Measurements from ENCODE around the gene CCER1.
A peak's percentile ranks its signal among the peaks of the same experiment; 100 is the strongest.

CCER1 gene

GRCh38 chr12:90954428-90954827 is 548 bp downstream of the CCER1 start:
- H3K27me3 ChIP-seq (ENCODE audit: insufficient read depth, low read length, poor library complexity, severe bottlenecking), result no peaks in the 10 kb centered on the region
- H2AFZ ChIP-seq (ENCODE audit: low read length), result no peak overlapping the region
- H3K9ac ChIP-seq (ENCODE audit: low read depth, low read length, poor library complexity, severe bottlenecking), result no peak overlapping the region
- no peak overlapping the region for H3K4me2 ChIP-seq (ENCODE audit: low read depth, low read length, poor library complexity, severe bottlenecking)
- no peaks in the 10 kb centered on the region for H3K79me2 ChIP-seq (ENCODE audit: insufficient read depth, low read length)
- H3K36me3 ChIP-seq (ENCODE audit: insufficient read depth, low read length), result no peaks in the 10 kb centered on the region
- no peaks in the 10 kb centered on the region for H4K20me1 ChIP-seq (ENCODE audit: insufficient read depth, low read length, poor library complexity, severe bottlenecking)
- H3F3A ChIP-seq (ENCODE audit: low read depth), result no peaks in the 10 kb centered on the region
- H3K9me3 ChIP-seq (ENCODE audit: insufficient read depth, low read depth, low read length), result no peaks in the 10 kb centered on the region
- TF ChIP-seq CTCF (conservative IDR thresholded peaks at IDR 0.05; ENCODE audit: low read length) (no peak), EZH2phosphoT487 (IDR thresholded peaks at IDR 0.05; ENCODE audit: borderline replicate concordance) (no peak)
- no peaks in the 10 kb centered on the region for H3K4me1 ChIP-seq (ENCODE audit: insufficient read depth, low read length, poor library complexity, severe bottlenecking)
- no peaks in the 10 kb centered on the region for H3K9me2 ChIP-seq (replicated peaks; ENCODE audit: low read depth, low read length)
- no peak overlapping the region for H3K4me3 ChIP-seq (ENCODE audit: low read length, poor library complexity, severe bottlenecking)

- Histone ChIP-seq H3F3A (ENCODE audit: low read depth) (no peaks in the 10 kb centered on the region), H2AFZ (ENCODE audit: low read length) (no peak overlapping the region), H4K20me1 (ENCODE audit: insufficient read depth, low read length, poor library complexity, severe bottlenecking) (no peaks in the 10 kb centered on the region), H3K36me3 (ENCODE audit: insufficient read depth, low read length) (no peaks in the 10 kb centered on the region), H3K4me1 (ENCODE audit: insufficient read depth, low read length, poor library complexity, severe bottlenecking) (no peaks in the 10 kb centered on the region), H3K4me3 (ENCODE audit: low read length, poor library complexity, severe bottlenecking) (no peak overlapping the region), H3K4me2 (ENCODE audit: low read depth, low read length, poor library complexity, severe bottlenecking) (no peak overlapping the region), H3K9me2 (replicated peaks; ENCODE audit: low read depth, low read length) (no peaks in the 10 kb centered on the region), H3K79me2 (ENCODE audit: insufficient read depth, low read length) (no peaks in the 10 kb centered on the region), H3K9me3 (ENCODE audit: insufficient read depth, low read depth, low read length) (no peaks in the 10 kb centered on the region), H3K9ac (ENCODE audit: low read depth, low read length, poor library complexity, severe bottlenecking) (no peak overlapping the region), H3K27me3 (ENCODE audit: insufficient read depth, low read length, poor library complexity, severe bottlenecking) (no peaks in the 10 kb centered on the region)
- TF ChIP-seq CTCF (conservative IDR thresholded peaks at IDR 0.05; ENCODE audit: low read length) (0 out of 2 replicates have a peak, but pooled peaks have one; percentile 16), EZH2phosphoT487 (IDR thresholded peaks at IDR 0.05; ENCODE audit: borderline replicate concordance) (no peak)
These were observed 987 bp downstream of the CCER1 start for GRCh38 chr12:90953956-90954421.

GRCh38 chr12:90951432-90952105 is 3.4 kb downstream of the CCER1 start:
- Histone ChIP-seq H3K27me3 (ENCODE audit: insufficient read depth, low read length, poor library complexity, severe bottlenecking) (no peaks in the 10 kb centered on the region), H3K36me3 (ENCODE audit: insufficient read depth, low read length) (no peaks in the 10 kb centered on the region), H3K4me3 (ENCODE audit: low read length, poor library complexity, severe bottlenecking) (no peak overlapping the region), H3K4me1 (ENCODE audit: insufficient read depth, low read length, poor library complexity, severe bottlenecking) (no peaks in the 10 kb centered on the region), H3K9me2 (replicated peaks; ENCODE audit: low read depth, low read length) (no peaks in the 10 kb centered on the region), H3K9ac (ENCODE audit: low read depth, low read length, poor library complexity, severe bottlenecking) (no peak overlapping the region), H3K4me2 (ENCODE audit: low read depth, low read length, poor library complexity, severe bottlenecking) (no peak overlapping the region), H4K20me1 (ENCODE audit: insufficient read depth, low read length, poor library complexity, severe bottlenecking) (no peaks in the 10 kb centered on the region), H3F3A (ENCODE audit: low read depth) (no peaks in the 10 kb centered on the region), H3K79me2 (ENCODE audit: insufficient read depth, low read length) (no peaks in the 10 kb centered on the region), H3K9me3 (ENCODE audit: insufficient read depth, low read depth, low read length) (no peaks in the 10 kb centered on the region), H2AFZ (ENCODE audit: low read length) (no peak overlapping the region)
- TF ChIP-seq CTCF (conservative IDR thresholded peaks at IDR 0.05; ENCODE audit: low read length), result no peak
- no peak for TF ChIP-seq EZH2phosphoT487 (IDR thresholded peaks at IDR 0.05; ENCODE audit: borderline replicate concordance)

All from Loucy (cell line).